ENCODE measurements around the gene COPB1.

COPB1 gene

GRCh38 chr11:14529321-14529720 is 29.7 kb upstream of the COPB1 start:
- Mint-ChIP-seq H3K4me1 (ENCODE audit: low read depth) (no peaks in the 10 kb centered on the region), H3K27me3 (no peaks in the 10 kb centered on the region), H3K27ac (no peak overlapping the region), H3K4me3 (no peak overlapping the region), H3K36me3 (ENCODE audit: low read depth) (no peaks in the 10 kb centered on the region), H3K9me3 (no peaks in the 10 kb centered on the region)
- DNase-seq, result no peak

GRCh38 chr11:14522801-14523200 is 23.2 kb upstream of the COPB1 start:
- no peaks in the 10 kb centered on the region for H3K27me3 Mint-ChIP-seq
- peaks cover 20% of the 10 kb centered on the region for H3K4me1 Mint-ChIP-seq (ENCODE audit: low read depth)
- no peaks in the 10 kb centered on the region for H3K9me3 Mint-ChIP-seq
- peaks cover 31% of the 10 kb centered on the region for H3K36me3 Mint-ChIP-seq (ENCODE audit: low read depth)
- no peak overlapping the region for H3K27ac Mint-ChIP-seq
- H3K4me3 Mint-ChIP-seq, result no peak overlapping the region
- DNase-seq, result no peak

GRCh38 chr11:14522245-14522644 is 22.6 kb upstream of the COPB1 start:
- H3K9me3 Mint-ChIP-seq, result no peaks in the 10 kb centered on the region
- DNase-seq, result no peak
- H3K4me1 Mint-ChIP-seq (ENCODE audit: low read depth), result peaks cover 26% of the 10 kb centered on the region
- H3K36me3 Mint-ChIP-seq (ENCODE audit: low read depth), result peaks cover 36% of the 10 kb centered on the region
- H3K27ac Mint-ChIP-seq, result no peak overlapping the region
- H3K4me3 Mint-ChIP-seq, result no peak overlapping the region
- no peaks in the 10 kb centered on the region for H3K27me3 Mint-ChIP-seq

- DNase-seq, result no peak
- Mint-ChIP-seq H3K27ac (peak overlapping the region; percentile 98), H3K36me3 (ENCODE audit: low read depth) (peaks cover 50% of the 10 kb centered on the region), H3K27me3 (no peaks in the 10 kb centered on the region), H3K4me1 (ENCODE audit: low read depth) (peaks cover 29% of the 10 kb centered on the region), H3K4me3 (peak overlapping the region; percentile 95), H3K9me3 (no peaks in the 10 kb centered on the region)
Measured at GRCh38 chr11:14520747-14521151, 21.1 kb upstream of the COPB1 start.

GRCh38 chr11:14519917-14520746 is 20.5 kb upstream of the COPB1 start, which contains the start of gene PSMA1:
Gene PSMA1 (minus strand): TSS chr11:14520386. CDS start chr11:14520299, 87 bp downstream.
- H3K27me3 Mint-ChIP-seq, result no peaks in the 10 kb centered on the region
- H3K4me1 Mint-ChIP-seq (ENCODE audit: low read depth), result peaks cover 29% of the 10 kb centered on the region
- no peaks in the 10 kb centered on the region for H3K9me3 Mint-ChIP-seq
- peak within 1 kb of the TSS; percentile 98 for H3K27ac Mint-ChIP-seq
- H3K36me3 Mint-ChIP-seq (ENCODE audit: low read depth), result peaks cover 53% of the 10 kb centered on the region
- H3K4me3 Mint-ChIP-seq, result peak within 1 kb of the TSS; percentile 95
- DNase-seq, result peak; percentile 93

GRCh38 chr11:14519597-14519916 is 19.9 kb upstream of the COPB1 start:
- Mint-ChIP-seq H3K36me3 (ENCODE audit: low read depth) (peaks cover 59% of the 10 kb centered on the region), H3K4me1 (ENCODE audit: low read depth) (peaks cover 32% of the 10 kb centered on the region), H3K27me3 (no peaks in the 10 kb centered on the region), H3K9me3 (no peaks in the 10 kb centered on the region), H3K4me3 (peak overlapping the region; percentile 95), H3K27ac (peak overlapping the region; percentile 98)
- no peak for DNase-seq

- no peaks in the 10 kb centered on the region for H3K27me3 Mint-ChIP-seq
- H3K4me1 Mint-ChIP-seq (ENCODE audit: low read depth), result peaks cover 34% of the 10 kb centered on the region
- DNase-seq, result no peak
- H3K36me3 Mint-ChIP-seq (ENCODE audit: low read depth), result peaks cover 66% of the 10 kb centered on the region
- H3K9me3 Mint-ChIP-seq, result no peaks in the 10 kb centered on the region
- H3K4me3 Mint-ChIP-seq, result peak overlapping the region; percentile 95
- peak overlapping the region; percentile 98 for H3K27ac Mint-ChIP-seq
Measured at GRCh38 chr11:14518820-14519219, 19.2 kb upstream of the COPB1 start.

GRCh38 chr11:14513800-14514199 is 14.2 kb upstream of the COPB1 start:
- no peaks in the 10 kb centered on the region for H3K9me3 Mint-ChIP-seq
- no peak for DNase-seq
- H3K4me3 Mint-ChIP-seq, result no peak overlapping the region
- no peaks in the 10 kb centered on the region for H3K27me3 Mint-ChIP-seq
- peaks cover 37% of the 10 kb centered on the region for H3K4me1 Mint-ChIP-seq (ENCODE audit: low read depth)
- H3K27ac Mint-ChIP-seq, result no peak overlapping the region
- H3K36me3 Mint-ChIP-seq (ENCODE audit: low read depth), result peaks cover 93% of the 10 kb centered on the region

GRCh38 chr11:14506532-14506931 is 6.9 kb upstream of the COPB1 start:
- Mint-ChIP-seq H3K36me3 (ENCODE audit: low read depth) (peaks cover 97% of the 10 kb centered on the region), H3K9me3 (no peaks in the 10 kb centered on the region), H3K4me1 (ENCODE audit: low read depth) (peaks cover 21% of the 10 kb centered on the region), H3K4me3 (no peak overlapping the region), H3K27ac (peak overlapping the region; percentile 83), H3K27me3 (no peaks in the 10 kb centered on the region)
- no peak for DNase-seq

- DNase-seq, result no peak
- Mint-ChIP-seq H3K27ac (no peak overlapping the region), H3K27me3 (no peaks in the 10 kb centered on the region), H3K9me3 (no peaks in the 10 kb centered on the region), H3K4me1 (ENCODE audit: low read depth) (peaks cover 30% of the 10 kb centered on the region), H3K36me3 (ENCODE audit: low read depth) (peaks cover 83% of the 10 kb centered on the region), H3K4me3 (no peak overlapping the region)
Measured at GRCh38 chr11:14503023-14503422, 3.4 kb upstream of the COPB1 start.

GRCh38 chr11:14502039-14502438 is 2.4 kb upstream of the COPB1 start:
- H3K9me3 Mint-ChIP-seq, result no peaks in the 10 kb centered on the region
- H3K27ac Mint-ChIP-seq, result peak overlapping the region; percentile 98
- peaks cover 83% of the 10 kb centered on the region for H3K36me3 Mint-ChIP-seq (ENCODE audit: low read depth)
- no peaks in the 10 kb centered on the region for H3K27me3 Mint-ChIP-seq
- no peak overlapping the region for H3K4me3 Mint-ChIP-seq
- peaks cover 38% of the 10 kb centered on the region for H3K4me1 Mint-ChIP-seq (ENCODE audit: low read depth)
- DNase-seq, result no peak

GRCh38 chr11:14500181-14500651 is 605 bp upstream of the COPB1 start:
- peaks cover 83% of the 10 kb centered on the region for H3K36me3 Mint-ChIP-seq (ENCODE audit: low read depth)

GRCh38 chr11:14499178-14499559 is 442 bp downstream of the COPB1 start:
- Mint-ChIP-seq H3K36me3 (ENCODE audit: low read depth) (peaks cover 83% of the 10 kb centered on the region), H3K27me3 (no peaks in the 10 kb centered on the region), H3K4me1 (ENCODE audit: low read depth) (peaks cover 47% of the 10 kb centered on the region), H3K4me3 (peak overlapping the region; percentile 95), H3K9me3 (no peaks in the 10 kb centered on the region), H3K27ac (peak overlapping the region; percentile 98)
- no peak for DNase-seq

More at GRCh38 chr11:14500181-14500651, 605 bp upstream of the COPB1 start:
- peaks cover 42% of the 10 kb centered on the region for H3K4me1 Mint-ChIP-seq (ENCODE audit: low read depth)
- no peaks in the 10 kb centered on the region for H3K27me3 Mint-ChIP-seq
- H3K9me3 Mint-ChIP-seq, result no peaks in the 10 kb centered on the region
- H3K27ac Mint-ChIP-seq, result peak overlapping the region; percentile 98
- no peak for DNase-seq
- H3K4me3 Mint-ChIP-seq, result peak overlapping the region; percentile 95

- Mint-ChIP-seq H3K27ac (peak overlapping the region; percentile 78), H3K4me3 (no peak overlapping the region), H3K36me3 (ENCODE audit: low read depth) (peaks cover 95% of the 10 kb centered on the region), H3K9me3 (no peaks in the 10 kb centered on the region), H3K27me3 (no peaks in the 10 kb centered on the region), H3K4me1 (ENCODE audit: low read depth) (peaks cover 16% of the 10 kb centered on the region)
- no peak for DNase-seq
Measured at GRCh38 chr11:14480716-14481115, 18.9 kb downstream of the COPB1 start.

- peaks cover 95% of the 10 kb centered on the region for H3K36me3 Mint-ChIP-seq (ENCODE audit: low read depth)
- no peak overlapping the region for H3K4me3 Mint-ChIP-seq
- H3K27ac Mint-ChIP-seq, result peak overlapping the region; percentile 68
Measured at GRCh38 chr11:14471127-14471526, 28.5 kb downstream of the COPB1 start.

More at GRCh38 chr11:14471127-14471526, 28.5 kb downstream of the COPB1 start:
- H3K9me3 Mint-ChIP-seq, result no peaks in the 10 kb centered on the region
- H3K27me3 Mint-ChIP-seq, result no peaks in the 10 kb centered on the region
- H3K4me1 Mint-ChIP-seq (ENCODE audit: low read depth), result peaks cover 49% of the 10 kb centered on the region
- DNase-seq, result no peak

Data from activated T-cell treated with anti-CD3 and anti-CD28 coated beads, Interleukin-2, amount 50 U/mL, for 24 hours (primary cell).